Mesenchymal stem cell (in vitro differentiated cells and primary cell): ENCODE data around the gene UTP11.

ENCODE experiments used
- DNase-seq: peaks from one replicate; pipeline ENCODE4 v3.0.0-alpha.2; 2013
- H2AFZ ChIP-seq: one replicate; pipeline ENCODE4 v1.6.1; 2013; ENCODE audit warnings: low read depth, mild to moderate bottlenecking, control low read depth, inconsistent platforms, low read length, moderate library complexity
- H2AK5ac ChIP-seq: 2 replicates; pipeline ENCODE4 v1.6.1; 2013; ENCODE audit warnings: low read length, moderate library complexity, mild to moderate bottlenecking, inconsistent platforms; ENCODE audit not compliant: severe bottlenecking
- H2BK120ac ChIP-seq: one replicate; pipeline ENCODE4 v1.6.1; 2013; ENCODE audit warnings: low read depth, mild to moderate bottlenecking, inconsistent platforms, low read length, moderate library complexity
- H2BK12ac ChIP-seq, 2 experiments: one replicate each; pipeline ENCODE4 v1.6.1; 2013; ENCODE audit warnings: inconsistent platforms in 2 of 2, low read length in 2 of 2, mild to moderate bottlenecking in 2 of 2, moderate library complexity in 2 of 2, control low read depth in 1 of 2
- H2BK15ac ChIP-seq: one replicate; pipeline ENCODE4 v1.6.1; 2013; ENCODE audit warnings: mild to moderate bottlenecking, low read depth, inconsistent platforms; ENCODE audit not compliant: poor library complexity, severe bottlenecking
- H2BK5ac ChIP-seq: 2 replicates; pipeline ENCODE4 v1.6.1; 2013; ENCODE audit warnings: low read depth, mild to moderate bottlenecking, low read length, control low read depth, inconsistent platforms; ENCODE audit not compliant: poor library complexity, severe bottlenecking
- H3K14ac ChIP-seq, 2 experiments: one replicate each; pipeline ENCODE4 v1.6.1; 2013; ENCODE audit warnings: inconsistent platforms in 2 of 2, low read length in 2 of 2, control low read depth in 1 of 2, mild to moderate bottlenecking in 1 of 2, moderate library complexity in 1 of 2
- H3K18ac ChIP-seq, 2 experiments: one replicate each; pipeline ENCODE4 v1.6.1; 2013; ENCODE audit warnings: inconsistent platforms in 2 of 2, low read length in 2 of 2, control low read depth in 1 of 2, low read depth in 1 of 2, mild to moderate bottlenecking in 1 of 2
- H3K23ac ChIP-seq, 2 experiments: one replicate each; pipeline ENCODE4 v1.6.1; 2013; ENCODE audit warnings: inconsistent platforms in 2 of 2, low read length in 2 of 2, mild to moderate bottlenecking in 2 of 2, moderate library complexity in 2 of 2, control low read depth in 1 of 2
- H3K27ac ChIP-seq: 2 replicates; pipeline ENCODE4 v1.5.1; 2013; ENCODE audit warnings: mild to moderate bottlenecking, moderate library complexity, low read length, control low read depth, inconsistent platforms; ENCODE audit not compliant: poor library complexity, severe bottlenecking
- H3K27me3 ChIP-seq, 2 experiments: 2 replicates each; pipeline versions ENCODE4 v1.6.1 to v1.7.0; 2013; ENCODE audit warnings: low read length in 2 of 2, mild to moderate bottlenecking in 2 of 2, moderate library complexity in 2 of 2, control low read depth in 1 of 2, inconsistent platforms in 1 of 2; ENCODE audit not compliant: control insufficient read depth in 1 of 2, insufficient read depth in 1 of 2
- H3K36me3 ChIP-seq, 2 experiments: 2 replicates each; pipeline versions ENCODE4 v1.6.1 to v1.7.0; 2013; ENCODE audit warnings: low read length in 2 of 2, control low read depth in 1 of 2, inconsistent platforms in 1 of 2, low read depth in 1 of 2, mild to moderate bottlenecking in 1 of 2; ENCODE audit not compliant: insufficient read depth in 2 of 2, control insufficient read depth in 1 of 2
- H3K4ac ChIP-seq, 2 experiments: one replicate each; pipeline ENCODE4 v1.6.1; 2013; ENCODE audit warnings: inconsistent platforms in 2 of 2, low read length in 2 of 2, mild to moderate bottlenecking in 2 of 2, moderate library complexity in 2 of 2, control low read depth in 1 of 2, low read depth in 1 of 2
- H3K4me1 ChIP-seq: 2 replicates; pipeline ENCODE4 v1.6.1; 2013; ENCODE audit warnings: low read depth, low read length, control low read depth; ENCODE audit not compliant: control insufficient read depth, insufficient read depth
- H3K4me2 ChIP-seq: 2 replicates; pipeline ENCODE4 v1.6.1; 2013; ENCODE audit warnings: low read length, mild to moderate bottlenecking, inconsistent platforms; ENCODE audit not compliant: poor library complexity, severe bottlenecking
- H3K4me3 ChIP-seq, 2 experiments: 2 replicates each; pipeline versions ENCODE4 v1.5.1 to v1.7.0; 2013; ENCODE audit warnings: low read length in 2 of 2, mild to moderate bottlenecking in 2 of 2, control low read depth in 1 of 2, low read depth in 1 of 2; ENCODE audit not compliant: insufficient read depth in 1 of 2
- H3K79me1 ChIP-seq: replicated peaks from 2 replicates; pipeline ENCODE4 v1.6.1; 2013; ENCODE audit warnings: mild to moderate bottlenecking, control low read depth, low read length, inconsistent platforms; ENCODE audit not compliant: poor library complexity, severe bottlenecking
- H3K9ac ChIP-seq: 2 replicates; pipeline ENCODE4 v1.7.0; 2013; ENCODE audit warnings: mild to moderate bottlenecking, low read length, moderate library complexity
- H3K9me3 ChIP-seq: 2 replicates; pipeline ENCODE4 v1.7.0; 2013; ENCODE audit warnings: mild to moderate bottlenecking, low read length; ENCODE audit not compliant: control insufficient read depth
- H4K8ac ChIP-seq: one replicate; pipeline ENCODE4 v1.6.1; 2013; ENCODE audit warnings: inconsistent platforms, mild to moderate bottlenecking, low read length, moderate library complexity
- H4K91ac ChIP-seq: one replicate; pipeline ENCODE4 v1.6.1; 2013; ENCODE audit warnings: mild to moderate bottlenecking, low read length, inconsistent platforms
- WGBS: methylation state at CpG from one replicate; pipeline ENCODE4 v1.1.7; 2013; ENCODE audit warnings: mixed read lengths; 5-methylcytosine and 5-hydroxymethylcytosine counted together

UTP11 gene

DNA sequence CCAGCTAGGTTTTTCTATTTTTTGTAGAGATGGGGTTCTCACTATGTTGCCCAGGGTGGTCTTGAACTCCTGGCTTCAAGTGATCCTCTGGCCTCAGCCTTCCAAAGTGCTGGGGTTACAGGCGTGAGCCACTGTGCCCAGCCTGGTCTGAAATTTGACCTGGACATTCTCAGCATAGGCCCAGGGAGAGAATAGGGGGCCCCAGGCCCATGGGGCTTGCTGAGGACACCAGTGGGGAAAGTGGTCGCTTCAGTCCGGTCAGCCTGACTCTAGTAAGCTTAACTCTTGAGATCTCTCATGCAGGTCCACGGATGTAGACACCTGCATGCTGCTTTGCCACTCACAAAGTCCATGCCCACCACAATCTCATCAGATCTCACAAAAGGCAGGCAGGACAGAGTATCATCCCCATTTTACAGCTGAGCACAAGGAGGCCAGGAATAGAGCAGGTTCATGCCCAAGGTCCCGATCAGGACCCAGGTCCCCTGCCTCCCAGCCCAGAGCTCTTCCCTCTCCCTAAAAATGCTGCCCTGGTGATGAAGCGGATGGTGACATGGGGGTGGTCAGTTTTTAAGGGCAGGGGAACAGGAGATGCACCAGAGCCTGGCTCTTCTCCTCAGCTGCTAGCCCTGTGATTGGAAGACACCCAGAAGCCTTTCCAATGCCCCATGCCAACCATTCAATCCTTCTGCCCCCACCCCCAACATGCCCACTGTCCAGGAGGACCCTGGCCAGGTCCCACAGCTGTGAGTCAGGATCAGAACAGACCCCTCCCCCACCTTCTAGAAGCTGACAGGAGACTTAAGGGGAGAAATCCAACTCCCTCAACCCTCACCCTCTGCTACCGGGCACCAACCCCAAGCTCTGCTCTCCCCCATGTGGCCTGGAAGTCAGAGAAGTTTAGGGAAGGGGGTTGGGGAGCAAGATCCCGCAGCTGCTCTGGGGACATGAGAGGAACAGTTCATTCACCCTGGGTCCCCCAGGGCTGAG is 9.0 kb upstream of the UTP11 start:
- no peak overlapping the region for H4K8ac ChIP-seq
- DNase-seq: peak; percentile 40
- H3K4me3 ChIP-seq: peak overlapping the region; percentile 76 to 94
- no peaks in the 10 kb centered on the region for H3K9me3 ChIP-seq
- peaks cover 6 to 12% of the 10 kb centered on the region in 2 experiments for H3K36me3 ChIP-seq
- no peaks in the 10 kb centered on the region for H3K27me3 ChIP-seq
- no peak overlapping the region for H2AFZ ChIP-seq
- H2BK120ac ChIP-seq: no peak overlapping the region
- H3K9ac ChIP-seq: peak overlapping the region; percentile 93
- 72% methylated on average over 5 of the region's 8 CpGs for WGBS
- peak overlapping the region; percentile 21 for H4K91ac ChIP-seq
- peak overlapping the region in 1 of 2 experiments; percentile 23 for H3K23ac ChIP-seq
- H2BK15ac ChIP-seq: no peak overlapping the region
- peaks cover 48% of the 10 kb centered on the region for H3K4me1 ChIP-seq
- peak overlapping the region in 1 of 2 experiments; percentile 67 for H3K18ac ChIP-seq
- H3K4me2 ChIP-seq: peak overlapping the region; percentile 85
- H3K27ac ChIP-seq: peak overlapping the region; percentile 57
- H3K4ac ChIP-seq: peak overlapping the region; percentile 35 to 47
- peak overlapping the region in 1 of 2 experiments; percentile 23 for H2BK12ac ChIP-seq
- H3K14ac ChIP-seq: peak overlapping the region in 1 of 2 experiments; percentile 74
- H2AK5ac ChIP-seq: peak overlapping the region; percentile 54
- H2BK5ac ChIP-seq: no peak overlapping the region
- H3K79me1 ChIP-seq: no peaks in the 10 kb centered on the region

DNA sequence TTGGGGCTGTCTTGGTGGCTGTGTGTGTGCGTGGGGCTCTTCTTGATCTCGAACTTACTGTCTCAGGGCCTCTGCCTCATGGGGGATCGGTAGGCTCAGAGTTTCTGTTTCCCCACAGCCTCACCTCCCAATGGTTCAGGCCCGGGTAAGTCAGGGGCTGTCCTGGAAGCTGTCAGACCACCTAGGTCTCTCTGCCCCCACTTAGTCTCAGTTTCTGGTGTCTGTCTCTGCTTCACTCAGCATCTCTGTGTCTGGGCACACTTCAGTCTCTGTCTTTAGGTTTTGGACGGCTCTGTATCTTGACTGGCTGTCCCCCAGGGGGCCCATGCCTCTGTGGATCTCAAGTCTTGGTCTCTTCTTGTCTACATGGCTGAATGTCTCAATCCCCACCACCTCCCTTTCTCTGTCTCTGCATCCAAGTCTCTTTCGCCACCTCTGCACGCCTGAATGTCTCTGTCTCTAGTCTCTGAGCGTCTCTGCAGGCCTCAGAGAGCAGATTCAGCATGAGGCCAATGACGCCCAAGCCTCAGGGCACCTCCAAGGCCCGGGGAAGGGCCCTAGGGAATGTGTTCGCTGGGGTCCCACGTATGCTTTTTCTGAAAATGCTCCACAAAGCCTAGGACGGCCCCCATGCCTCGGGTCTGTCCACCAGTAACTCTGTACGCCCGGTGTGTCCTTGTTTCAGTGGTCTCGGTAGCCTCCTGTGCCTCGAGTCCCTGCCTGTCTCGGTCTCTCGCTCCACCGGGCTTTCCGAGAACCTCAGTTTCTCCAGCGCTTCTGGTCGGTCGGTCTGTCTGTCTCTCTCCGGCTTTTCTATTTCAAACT is 8.0 kb upstream of the UTP11 start:
- Histone ChIP-seq H3K9ac (peak overlapping the region; percentile 93), H2AFZ (peak overlapping the region; percentile 47), H3K36me3 (peaks cover 0 to 6% of the 10 kb centered on the region in 2 experiments), H2BK120ac (peak overlapping the region; percentile 66), H2BK15ac (no peak overlapping the region), H3K4me3 (peak overlapping the region; percentile 76 to 94), H2BK12ac (peak overlapping the region; percentile 29 to 49), H2AK5ac (peak overlapping the region; percentile 47), H3K4me1 (peaks cover 45% of the 10 kb centered on the region), H3K4ac (peak overlapping the region in 1 of 2 experiments; percentile 81), H3K23ac (peak overlapping the region in 1 of 2 experiments; percentile 98), H4K91ac (peak overlapping the region; percentile 19), H4K8ac (peak overlapping the region; percentile 67), H3K79me1 (no peaks in the 10 kb centered on the region), H3K14ac (peak overlapping the region in 1 of 2 experiments; percentile 96), H3K27me3 (no peaks in the 10 kb centered on the region), H3K27ac (peak overlapping the region; percentile 57), H3K18ac (peak overlapping the region; percentile 4 to 30), H3K4me2 (peak overlapping the region; percentile 85), H3K9me3 (no peaks in the 10 kb centered on the region), H2BK5ac (peak overlapping the region; percentile 3)
- WGBS: 2% methylated on average over 25 of the region's 26 CpGs
- peak; percentile 62 for DNase-seq

DNA sequence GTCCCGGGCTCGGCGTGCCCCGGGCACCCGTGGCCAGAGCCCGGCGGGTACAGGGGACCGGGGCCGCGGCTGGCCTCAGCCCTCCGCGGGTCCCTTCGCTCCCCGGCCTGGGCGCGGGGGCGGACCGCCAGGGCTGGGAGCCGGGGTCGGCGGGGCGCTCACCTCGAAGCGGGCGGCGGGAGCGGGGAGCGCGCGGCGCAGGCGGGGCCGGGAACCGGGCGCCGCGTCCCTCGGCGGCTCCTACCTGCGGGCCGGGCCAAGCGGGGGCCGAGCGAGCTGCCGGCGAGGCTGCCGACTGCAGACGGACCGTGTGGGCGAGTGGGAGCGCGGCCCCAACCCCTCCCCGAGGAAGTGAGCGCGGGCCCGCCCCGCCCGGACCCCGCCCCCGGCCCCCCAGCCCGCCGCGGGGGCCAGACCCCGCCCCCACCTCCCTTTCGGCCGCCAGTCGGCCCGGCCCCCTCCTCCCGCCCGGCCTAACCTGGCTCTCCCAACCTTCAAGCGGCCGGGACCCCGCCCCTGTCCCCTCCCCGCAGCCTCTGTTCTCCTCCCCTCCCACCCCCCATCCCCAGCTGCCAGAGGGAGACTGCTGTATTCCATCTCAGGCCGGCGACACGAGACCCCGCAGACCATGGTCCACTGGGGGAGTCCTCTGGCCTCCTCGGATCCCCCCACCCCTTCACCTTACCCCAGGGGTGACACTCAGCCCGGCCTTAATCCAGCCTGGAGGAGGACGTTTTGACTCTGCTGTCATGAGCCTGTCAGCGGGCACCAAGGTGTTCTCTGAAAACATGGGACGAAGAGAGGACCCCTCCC is 7.1 kb upstream of the UTP11 start, which contains the start of gene FHL3:
TSS of gene FHL3 (minus strand) at position 320 of the 813 bp plus-strand sequence. CDS start 6,102 bp downstream, outside the sequence.
- Histone ChIP-seq H3K4me3 (peak within 1 kb of the TSS; percentile 76 to 94), H3K9ac (peak within 1 kb of the TSS; percentile 93), H4K91ac (peak within 1 kb of the TSS; percentile 47), H3K9me3 (no peaks in the 10 kb centered on the region), H2BK5ac (peak within 1 kb of the TSS; percentile 47), H3K27me3 (no peaks in the 10 kb centered on the region), H4K8ac (peak within 1 kb of the TSS; percentile 73), H3K4me2 (peak within 1 kb of the TSS; percentile 85), H3K14ac (peak within 1 kb of the TSS in 1 of 2 experiments; percentile 96), H2BK12ac (peak within 1 kb of the TSS; percentile 45 to 49), H2BK120ac (peak within 1 kb of the TSS; percentile 66), H2BK15ac (peak within 1 kb of the TSS; percentile 78), H3K4ac (peak within 1 kb of the TSS; percentile 58 to 81), H2AFZ (peak within 1 kb of the TSS; percentile 47), H3K36me3 (peaks cover 0 to 6% of the 10 kb centered on the region in 2 experiments), H3K4me1 (peaks cover 36% of the 10 kb centered on the region), H3K18ac (peak within 1 kb of the TSS; percentile 70 to 80), H3K27ac (peak within 1 kb of the TSS; percentile 57), H3K23ac (peak within 1 kb of the TSS in 1 of 2 experiments; percentile 98), H2AK5ac (peak within 1 kb of the TSS; percentile 47), H3K79me1 (no peaks in the 10 kb centered on the region)
- DNase-seq: peak; percentile 42
- WGBS: 2% methylated on average over 49 of the region's 83 CpGs
